NCI-H460 (cell line): ENCODE results near the gene CD83. TPM values are rescaled to one million over a fixed set of nuclear protein-coding genes. Genes with fewer than 3 reads are reported as not detected.

ENCODE experiments used
- DNase-seq: peaks from one replicate; pipeline ENCODE4 v3.0.0-alpha.2; 2016; ENCODE audit warnings: low read depth; ENCODE audit errors: extremely low read depth
- total RNA-seq: library from RNA; depleted of rRNA; stranded (reverse); fragments of >200 nt; shearing (Covaris generic); gene quantifications from 2 replicates; pipeline ENCODE4 v1.2.3, GENCODE V29; 2014

CD83 gene
- total RNA-seq, 1 experiment from 2014 or later: 2.7 TPM

GRCh38 chr6:14091339-14091978 lies 26.1 kb upstream of the CD83 start:
- DNase-seq: no peak

DNA sequence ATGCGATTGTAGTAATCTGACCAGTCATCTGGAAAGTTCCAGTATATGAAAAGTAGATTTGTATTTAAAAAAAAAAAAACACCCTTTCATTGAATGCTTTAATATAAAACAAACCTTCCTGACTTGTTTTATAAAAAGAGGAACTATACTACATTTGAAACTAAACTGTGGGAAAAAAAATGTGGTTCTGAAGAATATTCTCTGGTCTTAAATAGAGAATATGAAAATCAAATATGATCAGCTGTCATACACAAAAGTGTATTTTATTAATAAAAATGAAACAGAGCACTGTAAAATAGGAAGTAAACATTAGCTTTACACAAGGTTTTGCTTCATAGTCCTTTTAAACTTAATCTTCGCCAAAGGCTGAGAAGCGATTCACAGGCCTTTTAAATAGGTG lies 25.3 kb upstream of the CD83 start:
- no peak for DNase-seq

GRCh38 chr6:14092838-14093789 lies 24.5 kb upstream of the CD83 start:
- no peak for DNase-seq

DNA sequence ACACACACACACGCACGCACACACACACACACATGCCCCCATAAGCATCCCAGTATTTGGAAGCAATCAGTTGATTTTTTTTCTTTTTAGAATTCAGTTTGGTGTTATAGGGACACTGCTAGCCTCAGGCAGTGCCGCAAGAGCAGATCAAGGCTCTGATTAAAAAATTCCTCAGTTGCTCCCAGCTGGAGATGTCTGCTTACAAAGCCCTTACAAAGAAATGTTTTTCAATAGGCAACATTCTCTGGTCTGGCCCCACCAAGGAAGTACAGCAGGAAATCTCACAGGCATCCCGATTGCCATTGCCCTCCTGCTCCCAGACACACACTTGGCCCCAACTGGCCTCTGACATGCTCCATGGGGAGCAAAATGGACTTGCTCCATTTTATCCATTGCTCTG lies 22.9 kb upstream of the CD83 start:
- DNase-seq: no peak

- no peak for DNase-seq
Measured at GRCh38 chr6:14095437-14095836, 22.1 kb upstream of the CD83 start.

- DNase-seq: no peak
Measured at GRCh38 chr6:14100138-14100537, 17.4 kb upstream of the CD83 start.

- DNase-seq: no peak
Measured at GRCh38 chr6:14100966-14101365, 16.6 kb upstream of the CD83 start.

DNA sequence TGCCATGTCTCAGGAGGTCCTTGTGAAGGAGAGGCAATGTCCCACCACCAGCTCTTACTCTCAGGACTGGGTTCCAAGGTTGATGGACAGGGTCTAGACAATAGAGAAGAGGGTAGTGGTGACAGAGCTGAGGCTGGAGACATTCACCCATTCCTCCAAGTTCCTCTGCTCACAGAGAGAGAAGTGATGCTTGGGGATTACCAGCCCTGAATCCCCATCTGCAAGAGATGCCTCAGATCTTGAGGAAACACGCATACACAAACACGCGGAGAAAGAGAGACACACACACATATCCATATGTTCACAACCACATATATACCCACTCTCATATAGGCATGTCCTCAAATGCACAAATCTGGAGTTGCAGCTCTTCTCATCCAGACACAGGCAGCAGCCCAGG lies 15.2 kb upstream of the CD83 start:
- no peak for DNase-seq

DNA sequence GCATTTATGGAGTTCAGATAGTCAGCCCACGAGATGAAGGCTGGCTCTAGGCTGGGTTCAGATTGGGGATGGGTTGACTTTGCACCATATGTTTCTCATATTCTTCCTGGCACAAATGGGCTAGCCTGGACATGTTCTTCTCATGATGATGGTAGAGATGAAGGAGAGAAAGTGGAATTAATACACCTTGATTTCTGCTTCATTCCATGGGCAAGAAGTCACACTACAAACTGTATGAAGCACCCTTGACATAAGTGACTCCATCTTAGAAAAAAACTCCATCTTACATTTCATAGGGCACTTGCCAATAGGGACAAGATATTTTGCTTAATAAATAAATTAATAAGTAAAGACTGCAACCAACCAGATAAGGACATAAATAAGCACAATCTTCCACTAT lies 12.0 kb upstream of the CD83 start:
- no peak for DNase-seq

- no peak for DNase-seq
Measured at GRCh38 chr6:14107000-14107399, 10.6 kb upstream of the CD83 start.

DNA sequence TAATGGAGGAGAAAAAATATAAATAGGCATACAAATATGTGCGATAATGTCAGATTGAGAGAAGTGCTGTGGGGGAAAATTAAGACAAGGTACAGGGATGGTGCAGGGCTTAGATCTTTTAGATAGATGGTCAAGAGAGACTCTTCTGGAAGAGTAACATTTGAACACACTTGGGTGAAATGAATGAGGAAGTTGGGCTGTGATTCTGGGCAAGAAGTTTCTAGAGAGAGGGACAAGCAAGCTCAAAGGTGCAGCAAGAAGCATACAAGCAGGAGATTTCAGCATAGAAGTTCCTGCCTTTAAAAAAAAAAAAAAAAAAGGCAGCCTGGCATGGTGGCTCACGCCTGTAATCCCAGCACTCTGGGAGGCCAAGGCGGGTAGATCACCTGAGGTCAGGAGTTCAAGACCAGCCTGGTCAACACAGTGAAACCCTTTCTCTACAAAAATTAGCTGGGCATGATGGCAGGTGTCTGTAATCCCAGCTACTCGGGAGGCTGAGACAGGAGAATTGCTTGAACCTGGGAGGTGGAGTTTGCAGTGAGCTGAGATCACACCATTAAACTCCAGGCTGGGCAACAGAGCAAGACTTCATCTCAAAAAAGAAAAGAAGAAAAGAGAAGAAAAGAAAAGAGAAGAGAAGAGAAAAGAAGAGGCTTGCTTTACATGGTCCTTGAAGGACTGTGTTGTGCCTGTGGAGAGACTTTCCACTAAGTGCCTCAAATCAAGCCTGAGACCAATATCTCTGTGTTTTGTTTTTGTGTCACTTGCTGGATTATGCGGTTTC lies 9.7 kb upstream of the CD83 start:
- no peak for DNase-seq

GRCh38 chr6:14108571-14109410 lies 8.8 kb upstream of the CD83 start:
- no peak for DNase-seq

DNA sequence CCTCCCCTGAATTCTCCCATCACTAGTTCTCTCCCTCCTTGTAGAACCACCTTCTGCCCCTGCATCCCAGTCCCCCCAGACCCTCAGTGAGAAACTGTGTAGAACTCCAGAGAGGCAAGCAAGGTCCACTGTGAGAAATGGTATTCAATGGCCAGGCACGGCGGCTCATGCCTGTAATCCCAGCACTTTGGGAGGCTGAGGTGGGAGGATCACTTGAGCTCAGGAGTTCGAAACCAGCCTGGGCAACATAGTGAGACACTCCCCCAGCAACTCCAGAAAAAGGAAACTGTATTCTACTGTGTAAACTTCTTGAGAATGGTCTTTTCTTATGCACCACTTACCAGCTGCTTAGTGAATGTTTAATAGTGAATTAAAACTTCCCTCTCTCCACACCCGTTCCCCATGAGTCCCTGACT lies 8.2 kb upstream of the CD83 start:
- no peak for DNase-seq

- no peak for DNase-seq
Measured at GRCh38 chr6:14110001-14110818, 7.4 kb upstream of the CD83 start.

DNA sequence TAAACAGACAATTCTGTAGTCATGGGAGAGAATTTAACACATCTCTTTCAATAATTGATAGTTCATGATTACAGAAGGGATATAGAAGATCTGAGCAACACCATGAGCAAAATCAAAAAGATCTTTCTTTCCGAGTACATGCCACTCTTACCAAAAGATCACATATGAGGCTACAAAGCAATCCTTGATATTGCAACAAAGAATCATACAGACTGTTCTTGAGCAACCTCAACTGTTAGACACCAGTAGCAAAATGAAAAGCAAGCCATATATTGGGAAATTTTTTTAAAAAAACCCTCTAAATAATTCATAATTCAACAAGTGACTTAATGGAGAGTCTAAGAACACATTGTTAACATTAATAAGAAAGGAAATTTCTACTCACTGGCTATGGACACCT lies 3.6 kb upstream of the CD83 start:
- DNase-seq: no peak

DNA sequence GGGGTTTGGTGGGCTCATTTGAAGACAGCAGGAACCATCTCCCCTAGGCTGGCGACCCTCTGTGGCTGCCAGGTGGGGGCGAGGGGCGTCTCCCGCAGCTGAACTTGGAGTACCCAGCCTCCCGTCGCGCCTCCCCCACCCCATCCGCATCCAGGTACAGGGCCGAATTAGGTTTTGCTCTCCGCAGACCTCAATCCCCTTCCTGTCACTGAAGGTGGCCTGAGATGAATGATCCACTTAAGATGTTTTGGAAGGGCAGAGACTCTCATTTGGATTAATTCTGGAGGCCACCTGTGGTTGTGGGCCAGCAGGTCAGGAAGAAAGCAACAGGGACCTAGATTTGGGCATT lies 493 bp downstream of the CD83 start:
- no peak for DNase-seq

GRCh38 chr6:14118446-14118845 lies 874 bp downstream of the CD83 start:
- no peak for DNase-seq

- DNase-seq: no peak
Measured at GRCh38 chr6:14119784-14120183, 2.2 kb downstream of the CD83 start.

DNA sequence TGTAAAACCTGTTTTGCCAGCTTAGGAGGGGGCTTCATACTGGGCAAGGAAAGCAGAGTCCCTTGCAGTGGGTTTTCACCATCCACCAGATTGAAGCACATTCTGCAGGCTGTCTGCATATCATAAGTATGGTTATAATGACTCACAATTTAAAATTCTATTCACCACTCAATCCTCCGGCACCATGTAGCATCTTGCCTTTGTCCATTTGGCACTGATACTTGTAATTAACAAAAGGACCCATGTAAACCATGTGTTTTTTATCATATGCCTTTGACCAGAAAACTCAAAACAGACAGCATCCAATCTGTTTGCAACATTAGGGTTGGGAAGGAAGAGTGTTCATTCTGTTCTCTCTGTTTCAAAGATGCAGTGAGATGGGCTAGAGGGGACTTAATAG lies 3.0 kb downstream of the CD83 start:
- DNase-seq: no peak

DNA sequence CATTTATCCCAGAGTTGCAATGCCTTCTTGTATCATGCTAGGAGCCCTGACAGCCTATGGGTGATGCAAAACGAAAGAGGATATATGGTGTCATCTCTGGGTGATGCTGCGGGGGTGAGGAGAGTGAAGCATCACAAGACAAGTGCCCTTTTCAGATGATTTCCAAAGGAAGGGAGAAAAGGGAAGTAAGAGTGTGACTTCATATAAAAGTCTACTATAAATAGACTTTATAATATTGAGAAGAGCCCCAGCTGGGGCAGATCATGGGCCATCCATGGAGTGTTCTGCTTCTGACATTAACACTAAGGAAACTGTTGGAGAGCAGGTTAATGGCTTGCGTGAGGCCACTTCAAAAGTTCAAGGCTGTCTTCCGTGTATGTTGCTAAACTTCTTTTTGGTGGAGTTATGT lies 4.4 kb downstream of the CD83 start:
- no peak for DNase-seq
